K562 (cell line): Measurements from ENCODE around the gene PPT1. TPM values are rescaled to one million over a fixed set of nuclear protein-coding genes. Genes with fewer than 3 reads are reported as not detected.
A peak's percentile ranks its signal among the peaks of the same experiment; 100 is the strongest.

Experiments used
- ARHGAP35 ChIP-seq: fragments of 450-650 bp; IDR thresholded peaks from 2 replicates; pipeline ENCODE4 v1.6.1; 2018; ENCODE audit not compliant: partially characterized antibody
- BDP1 ChIP-seq: IDR thresholded peaks from 3 replicates; pipeline ENCODE4 v1.6.1; 2011; ENCODE audit not compliant: insufficient read length, insufficient read depth
- BRF1 ChIP-seq: IDR thresholded peaks from 3 replicates; pipeline ENCODE4 v1.6.1; 2011; ENCODE audit warnings: borderline replicate concordance, mild to moderate bottlenecking; ENCODE audit not compliant: insufficient read length; ENCODE audit errors: extremely low read depth
- E2F1 ChIP-seq: sonication (generic); formaldehyde crosslinking; IDR thresholded peaks from 2 replicates; pipeline ENCODE4 v1.8.1; 2023; ENCODE audit warnings: mild to moderate bottlenecking, missing genetic modification reagents, moderate library complexity
- FOXK1 ChIP-seq: sonication (generic); formaldehyde crosslinking; IDR thresholded peaks from 2 replicates; pipeline ENCODE4 v1.8.0; 2022; ENCODE audit warnings: missing genetic modification reagents, mild to moderate bottlenecking, borderline replicate concordance
- HEY1 ChIP-seq: fragments of 250-450 bp; sonication (Bioruptor Pico); IDR thresholded peaks from 2 replicates; pipeline ENCODE4 v1.5.0; 2020; ENCODE audit warnings: mild to moderate bottlenecking, moderate library complexity, borderline replicate concordance
- HMG20A ChIP-seq: fragments of 450-650 bp; formaldehyde crosslinking; conservative IDR thresholded peaks from 2 replicates; pipeline ENCODE4 v1.4.0; 2020; ENCODE audit warnings: mild to moderate bottlenecking, mixed read lengths
- KAT8 ChIP-seq: fragments of 450-650 bp; IDR thresholded peaks from 2 replicates; pipeline ENCODE4 v1.6.1; 2016; ENCODE audit warnings: low read depth, mild to moderate bottlenecking
- KDM1A ChIP-seq, 2 experiments: fragments of 450-650 bp; IDR thresholded peaks; 2 replicates each; pipeline ENCODE4 v1.6.1; 2016; ENCODE audit warnings: mild to moderate bottlenecking in 2 of 2
- L3MBTL2 ChIP-seq: fragments of 450-650 bp; IDR thresholded peaks from 2 replicates; pipeline ENCODE4 v1.6.1; 2016; ENCODE audit warnings: mild to moderate bottlenecking, moderate library complexity
- MITF ChIP-seq: IDR thresholded peaks from 2 replicates; pipeline ENCODE4 v1.6.1; 2014; ENCODE audit warnings: antibody characterized with exemption
- NFATC3 ChIP-seq: fragments of 450-650 bp; IDR thresholded peaks from 2 replicates; pipeline ENCODE4 v1.6.1; 2017; ENCODE audit warnings: mild to moderate bottlenecking
- NFE2L1 ChIP-seq: fragments of 450-650 bp; IDR thresholded peaks from 2 replicates; pipeline ENCODE4 v1.6.1; 2016; ENCODE audit warnings: missing genetic modification characterization, low read depth, mild to moderate bottlenecking, missing compliant biosample characterization, moderate library complexity, borderline replicate concordance
- PHB ChIP-seq: fragments of 250-450 bp; sonication (Bioruptor Pico); IDR thresholded peaks from 2 replicates; pipeline ENCODE4 v1.5.0; 2021
- RBM17 ChIP-seq: fragments of 200-400 bp; formaldehyde crosslinking; IDR thresholded peaks from 2 replicates; pipeline ENCODE4 v1.6.1; 2017; ENCODE audit warnings: low read depth, mild to moderate bottlenecking, low read length, borderline replicate concordance
- SAP30 ChIP-seq: fragments of 200-600 bp; sonication (generic); IDR thresholded peaks from 2 replicates; pipeline ENCODE4 v1.6.1; 2012; ENCODE audit warnings: borderline replicate concordance, low read depth, mild to moderate bottlenecking, moderate library complexity, low read length, control low read depth, inconsistent platforms; ENCODE audit not compliant: insufficient read depth, poor library complexity, severe bottlenecking
- SMAD2 ChIP-seq: fragments of 150-350 bp; IDR thresholded peaks from 2 replicates; pipeline ENCODE4 v1.6.1; 2014; ENCODE audit warnings: low read depth, mild to moderate bottlenecking, low read length
- SMC3 ChIP-seq: conservative IDR thresholded peaks from 2 replicates; pipeline ENCODE4 v1.6.1; 2011; ENCODE audit warnings: low read depth, low read length, improper control_type of control experiment; ENCODE audit not compliant: insufficient read depth
- TEAD4 ChIP-seq, 2 experiments: sonication (generic) in 1 of 2; formaldehyde crosslinking in 1 of 2; IDR thresholded peaks; 2 replicates each; pipeline versions ENCODE4 v1.6.1 to v1.8.0; 2012 to 2022; ENCODE audit warnings: borderline replicate concordance in 1 of 2, inconsistent platforms in 1 of 2, low read length in 1 of 2, mild to moderate bottlenecking in 1 of 2, missing genetic modification reagents in 1 of 2
- TFE3 ChIP-seq: fragments of 450-650 bp; formaldehyde crosslinking; IDR thresholded peaks from 2 replicates; pipeline ENCODE4 v1.4.0; 2020; ENCODE audit warnings: mild to moderate bottlenecking, mixed read lengths
- U2AF1 ChIP-seq: fragments of 200-400 bp; formaldehyde crosslinking; optimal IDR thresholded peaks from 2 replicates; pipeline ENCODE3; 2017; ENCODE audit warnings: mild to moderate bottlenecking, low read depth, low read length, moderate library complexity
- XRCC4 ChIP-seq: IDR thresholded peaks from one replicate; pipeline ENCODE4 v1.6.1; 2011; ENCODE audit not compliant: insufficient read depth, insufficient read length; ENCODE audit errors: extremely low read depth
- ZBTB1 ChIP-seq: sonication (generic); formaldehyde crosslinking; IDR thresholded peaks from 2 replicates; pipeline ENCODE4 v1.8.1; 2023; ENCODE audit warnings: missing genetic modification reagents, low read depth, mild to moderate bottlenecking, borderline replicate concordance
- ZFP36 ChIP-seq: fragments of 150-350 bp; IDR thresholded peaks from 2 replicates; pipeline ENCODE4 v1.6.1; 2018; ENCODE audit warnings: low read length, low read depth; ENCODE audit not compliant: partially characterized antibody
- ZKSCAN3 ChIP-seq: fragments of 250-450 bp; sonication (Bioruptor Pico); IDR thresholded peaks from 2 replicates; pipeline ENCODE4 v1.4.0; 2020
- ZNF445 ChIP-seq: fragments of 250-450 bp; sonication (Bioruptor Pico); IDR thresholded peaks from 2 replicates; pipeline ENCODE4 v1.4.0; 2020; ENCODE audit warnings: low read depth, mild to moderate bottlenecking, moderate library complexity
- ZNF507 ChIP-seq: conservative IDR thresholded peaks from 2 replicates; pipeline ENCODE4 v1.6.1; 2017; ENCODE audit warnings: missing genetic modification characterization, missing compliant biosample characterization
- polyA plus RNA-seq, 8 experiments: library from polyadenylated mRNA; depleted of rRNA in 4 of 8; stranded (reverse) in 5 of 8; unstranded in 3 of 8; fragments of >200 nt; fragmentation: Nextera tagmentation in 2 of 8; fragmentation: Illumina TruSeq in 1 of 8; extraction: Ambion mirVana in 2 of 8; extraction: Trizol in 1 of 8; gene quantifications; 2 replicates each; pipeline versions ENCODE4 v1.2.1 to v1.2.3, GENCODE V29; 2011 to 2014; ENCODE audit warnings: inconsistent platforms in 1 of 8, missing spikeins in 1 of 8
- total RNA-seq, 7 experiments: library from RNA; depleted of rRNA in 6 of 7; stranded (reverse); fragments of >200 nt in 6 of 7; fragmentation: Illumina TruSeq in 2 of 7; extraction: Trizol in 2 of 7; gene quantifications; 2 replicates each; pipeline versions ENCODE4 v1.2.1 to v1.2.3, GENCODE V29; 2011 to 2021; ENCODE audit warnings: low replicate concordance in 1 of 7

Gene PPT1
- total and polyA plus RNA-seq, 9 of the 15 experiments (the other 6 are each of a cell fraction or from before 2014, with no cell fraction given), result 72.2 to 285 (median 143) TPM

GRCh38 chr1:40130892-40131291 lies 33.8 kb upstream of the PPT1 start (continued):
- TF ChIP-seq TFE3 (peak; percentile 59), RBM17 (no peak), ZKSCAN3 (CRISPR knock-in tag) (no peak), NFATC3 (no peak), HMG20A (CRISPR knock-in tag) (no peak), TEAD4 (IDR thresholded peaks at IDR 0.05; ENCODE audit: low read length) (peak; percentile 85), TEAD4 (CRISPR knock-in tag; IDR thresholded peaks at IDR 0.05; ENCODE audit: borderline replicate concordance) (no peak), ZNF507 (tag) (no peak), FOXK1 (CRISPR knock-in tag) (no peak), ZFP36 (no peak), HEY1 (CRISPR knock-in tag) (0 out of 2 replicates have a peak, but pooled peaks have one; percentile 44), KAT8 (no peak), BRF1 (no peak), L3MBTL2 (peak; percentile 61), ARHGAP35 (no peak), E2F1 (CRISPR knock-in tag) (no peak), ZNF445 (CRISPR knock-in tag) (no peak), BDP1 (no peak), NFE2L1 (tag) (no peak), SAP30 (no peak), XRCC4 (no peak), KDM1A (IDR thresholded peaks at IDR 0.05) (peak; percentile 31 to 59; a peak in 3 of 4 replicates), U2AF1 (no peak), SMC3 (no peak), ZBTB1 (CRISPR knock-in tag) (no peak), SMAD2 (no peak), PHB (CRISPR knock-in tag) (no peak), MITF (peak; percentile 91)
